Medulla oblongata (tissue), 1 donor: ENCODE measurements around the gene ALKBH5.

Experiments used
- DNase-seq: peaks from one replicate; pipeline ENCODE4 v3.0.0-alpha.2; 2015; ENCODE audit errors: extremely low spot score

ALKBH5 gene

DNA sequence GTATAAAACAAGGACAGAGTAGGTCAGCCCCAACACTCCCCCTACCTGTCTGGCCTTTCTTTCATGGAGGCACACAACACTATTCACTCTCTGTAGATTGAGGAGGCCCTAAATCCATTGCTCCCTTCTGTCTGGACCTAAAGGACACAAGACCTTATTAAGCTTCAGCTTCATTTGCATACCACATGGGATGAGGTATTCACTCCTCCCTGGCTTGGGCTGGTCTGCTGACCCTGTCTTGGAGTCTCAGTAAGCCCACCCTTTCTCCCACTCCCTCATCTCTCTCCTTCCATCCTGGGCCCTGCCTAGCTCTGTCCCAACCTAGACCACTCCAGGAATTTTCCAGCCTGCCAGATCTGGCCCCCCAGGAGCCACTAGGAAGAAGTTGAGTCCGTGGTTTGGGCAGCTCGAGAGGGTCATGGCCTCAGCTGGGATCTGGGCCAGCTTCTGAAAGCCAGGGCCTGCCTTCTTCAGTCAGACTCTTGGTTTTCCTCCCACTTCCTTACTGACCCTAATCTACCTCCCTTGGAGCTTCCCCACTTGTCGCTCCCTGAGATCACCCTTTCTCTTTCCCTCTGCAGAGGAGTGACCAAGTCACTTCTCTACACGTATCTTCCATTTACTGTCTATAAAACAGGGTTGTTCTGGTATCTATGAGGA is 35.3 kb downstream of the ALKBH5 start:
- no peak for DNase-seq

DNA sequence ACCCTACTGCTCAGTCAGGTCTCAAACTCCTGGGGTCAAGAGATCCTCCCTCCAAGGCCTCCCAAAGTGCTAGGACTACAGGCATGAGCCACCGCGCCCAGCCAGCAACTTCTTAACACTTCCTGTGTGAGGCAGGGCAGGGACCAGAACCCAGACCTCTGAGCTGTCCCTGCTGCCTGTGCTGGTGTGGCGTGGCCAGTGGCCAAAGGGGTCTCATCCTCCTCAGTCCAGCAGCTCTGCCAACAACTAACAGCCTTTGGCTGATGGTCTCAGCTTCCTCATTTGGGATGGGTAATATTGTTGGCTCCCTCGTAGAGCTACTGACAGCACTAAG is 40.4 kb downstream of the ALKBH5 start:
- DNase-seq, result no peak

DNA sequence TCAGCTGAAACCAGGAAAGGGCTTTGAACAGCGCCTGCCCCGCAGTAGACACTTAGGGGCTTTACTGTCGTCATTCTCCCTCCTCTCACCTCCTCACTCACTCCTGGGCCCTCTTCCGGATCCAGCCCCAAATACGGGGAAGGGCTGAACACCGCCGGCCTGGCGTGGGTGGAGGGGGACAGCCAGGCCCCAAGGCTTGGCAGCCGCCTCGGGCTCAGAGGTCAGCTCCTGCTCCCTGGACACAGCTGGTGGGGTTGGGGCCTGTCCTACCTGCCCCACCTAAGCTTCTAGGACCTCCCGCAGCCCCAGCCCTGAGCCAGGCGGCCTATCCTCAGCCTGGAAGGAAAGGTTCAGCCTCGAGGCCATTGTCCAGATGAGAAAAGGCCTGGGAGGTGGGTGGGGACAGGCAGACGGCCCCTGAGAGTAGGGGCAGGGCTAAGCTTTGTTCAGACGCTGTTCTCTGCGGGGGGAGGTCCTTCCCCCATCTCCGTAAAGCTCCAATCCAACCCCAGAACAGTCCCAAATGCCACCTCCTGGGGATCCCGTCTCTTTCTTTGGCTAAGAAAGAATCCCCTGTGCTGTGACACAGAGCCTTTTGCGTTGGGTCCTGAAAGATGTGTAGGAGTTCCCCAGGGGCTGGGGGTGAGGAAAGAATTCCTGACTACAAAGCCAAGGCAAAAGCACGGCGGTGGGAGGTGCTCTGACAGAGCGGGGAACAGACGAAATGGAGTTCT is 40.9 kb downstream of the ALKBH5 start:
- DNase-seq, result no peak

DNA sequence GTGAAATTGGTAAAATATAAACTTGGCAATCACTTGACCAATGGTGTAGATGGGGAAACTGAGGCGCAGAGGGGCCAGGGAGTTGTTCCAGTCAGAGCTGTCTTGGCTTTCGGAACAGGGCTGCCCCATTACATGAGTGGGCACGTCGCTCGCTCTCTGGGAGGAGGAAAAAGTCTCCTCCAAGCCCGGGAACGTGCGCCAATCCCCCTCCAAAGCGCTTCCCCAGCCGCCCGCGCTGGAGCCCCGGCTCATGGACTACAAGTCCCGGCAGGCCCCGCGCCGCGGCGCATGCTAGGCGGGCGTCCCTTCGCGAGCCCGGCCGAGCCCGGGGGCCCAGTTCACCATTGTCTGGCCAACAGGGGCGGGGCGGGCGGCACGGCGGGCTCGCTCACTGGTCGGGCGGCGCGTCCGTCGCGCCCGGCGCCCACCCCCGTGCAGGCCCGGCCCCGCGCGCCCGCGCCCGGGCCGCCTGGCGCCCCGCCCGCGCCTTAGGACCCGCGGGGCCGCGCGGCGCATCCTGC is 41.6 kb downstream of the ALKBH5 start, which contains the start of gene LLGL1:
Gene LLGL1 (plus strand): TSS at position 515 of the 521 bp plus-strand sequence. CDS start 48 bp downstream, outside the sequence.
- DNase-seq, result peak; percentile 97

DNA sequence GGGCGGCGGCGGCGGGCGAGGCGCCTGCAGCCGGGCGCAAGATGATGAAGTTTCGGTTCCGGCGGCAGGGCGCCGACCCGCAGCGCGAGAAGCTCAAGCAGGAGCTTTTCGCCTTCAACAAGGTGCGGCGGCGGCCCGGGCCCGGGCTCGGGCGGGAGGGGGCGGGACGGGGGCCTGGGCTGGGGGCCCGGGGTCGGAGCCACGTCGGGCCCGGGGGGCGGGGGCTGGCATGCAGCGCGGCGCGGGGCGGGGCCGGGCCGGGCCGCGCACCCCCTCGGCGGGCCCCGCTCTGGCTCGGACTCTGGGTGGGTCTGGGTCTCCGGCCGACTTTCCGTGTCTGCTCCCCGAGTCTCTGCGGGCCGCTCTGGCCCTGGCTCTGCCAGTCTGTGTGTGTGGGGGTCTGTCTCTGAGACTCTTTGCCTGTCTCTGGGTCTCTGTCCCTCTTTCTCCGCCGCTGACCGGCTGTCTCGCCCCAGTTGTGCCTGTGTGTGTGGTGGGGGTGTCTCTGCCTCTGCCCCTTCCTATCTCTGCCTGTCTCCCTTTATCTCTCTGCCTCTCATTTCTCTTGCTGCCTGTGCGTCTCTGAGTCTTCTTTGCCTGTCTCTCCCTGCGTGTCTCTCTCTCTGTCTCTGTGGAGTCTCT is 42.1 kb downstream of the ALKBH5 start:
- DNase-seq, result no peak

DNA sequence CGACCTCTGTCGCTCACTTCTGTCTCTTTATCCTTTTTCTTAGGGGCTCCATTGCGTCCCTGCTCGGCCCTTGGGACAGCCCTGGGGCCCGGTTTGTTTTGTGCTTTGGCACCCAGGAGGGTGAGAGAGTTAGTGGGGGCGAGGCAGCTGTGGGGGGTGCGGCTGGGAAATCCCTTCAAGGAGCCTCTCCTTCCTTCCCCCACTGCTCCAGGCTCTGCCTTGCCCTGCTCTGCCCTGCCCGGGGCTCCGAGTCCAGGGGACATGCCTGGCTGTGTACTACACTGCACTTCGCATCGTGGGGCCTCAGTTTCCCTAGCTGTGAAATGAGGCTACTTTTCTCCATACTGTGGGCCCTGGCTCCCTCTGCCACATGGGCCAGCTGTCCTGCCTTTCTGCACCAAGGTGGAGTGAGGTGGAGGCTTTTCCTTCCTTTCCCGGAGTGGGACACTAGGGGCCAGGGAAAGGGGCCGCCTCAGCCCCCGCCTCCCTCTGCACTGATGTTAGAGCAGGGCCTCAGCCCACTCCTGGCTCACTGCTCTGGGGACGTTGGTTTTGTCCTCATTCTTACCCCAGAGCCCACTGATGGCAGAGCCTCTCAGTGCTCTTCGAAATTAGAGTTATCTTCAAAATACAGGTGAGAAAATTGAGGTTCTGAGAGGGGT is 42.8 kb downstream of the ALKBH5 start:
- no peak for DNase-seq

DNA sequence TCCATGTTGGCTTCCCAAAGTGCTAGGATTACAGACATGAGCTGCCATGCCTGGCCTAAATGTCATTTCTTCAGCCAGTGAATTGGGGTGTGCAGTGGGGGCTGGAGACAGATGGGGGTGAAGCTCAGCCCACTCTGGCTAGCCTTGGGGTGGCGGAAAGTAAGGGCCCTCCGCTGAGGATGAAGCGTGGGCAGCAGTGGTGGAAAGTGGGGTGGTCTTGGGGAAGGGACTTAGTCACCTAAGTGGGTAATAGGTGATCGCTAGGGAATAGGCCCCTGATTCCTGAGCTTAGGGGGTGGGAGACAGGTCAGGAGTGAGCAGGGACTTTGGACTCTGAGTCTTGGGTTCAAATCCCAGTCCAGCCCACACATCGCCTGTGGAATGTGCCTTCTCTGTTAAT is 44.0 kb downstream of the ALKBH5 start:
- DNase-seq, result no peak

DNA sequence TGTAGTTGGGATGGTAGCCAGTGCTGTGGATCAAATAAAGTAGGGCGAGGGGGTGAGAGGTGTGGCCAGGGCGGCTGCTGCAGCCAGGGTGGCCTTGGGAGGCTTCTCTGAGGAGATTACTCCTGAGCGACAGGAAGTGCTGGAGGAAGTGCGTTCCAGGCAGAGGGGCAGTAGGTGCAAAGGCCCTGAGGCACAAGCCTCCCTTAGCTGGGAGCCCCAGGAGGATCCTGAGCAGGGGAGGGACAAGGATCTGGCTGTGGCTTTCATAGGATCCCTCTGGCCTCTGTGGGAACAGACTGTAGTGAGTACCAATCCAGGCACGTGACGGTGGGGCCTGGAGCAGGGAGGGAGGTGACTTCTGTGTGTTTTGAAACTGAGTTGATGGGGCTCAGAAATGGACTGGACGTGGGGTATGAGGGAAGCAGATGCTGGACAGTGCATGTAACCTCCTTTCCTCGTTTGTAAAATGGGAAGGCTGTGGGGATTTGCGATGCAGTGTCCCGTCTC is 44.6 kb downstream of the ALKBH5 start:
- DNase-seq, result peak; percentile 36

DNA sequence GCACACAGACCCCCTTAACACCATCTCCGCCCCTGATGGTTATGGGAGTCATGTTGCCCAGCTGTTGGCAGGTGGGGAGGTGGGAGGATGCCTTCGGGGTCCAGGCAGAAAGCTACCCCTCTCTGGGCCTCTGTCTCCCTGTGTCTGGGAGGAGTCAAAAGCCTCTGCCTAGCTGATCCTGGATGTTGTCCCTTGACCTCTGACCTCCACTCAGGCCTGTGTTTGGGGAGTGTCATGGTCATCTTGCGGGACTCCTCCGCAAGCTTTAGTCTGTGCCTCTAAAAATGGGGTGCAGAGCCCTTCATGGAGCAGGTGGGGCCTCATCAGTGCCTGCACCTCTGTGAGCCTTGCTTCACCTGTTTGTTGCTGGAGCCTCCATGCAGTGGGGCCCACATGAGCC is 45.6 kb downstream of the ALKBH5 start:
- DNase-seq, result no peak

DNA sequence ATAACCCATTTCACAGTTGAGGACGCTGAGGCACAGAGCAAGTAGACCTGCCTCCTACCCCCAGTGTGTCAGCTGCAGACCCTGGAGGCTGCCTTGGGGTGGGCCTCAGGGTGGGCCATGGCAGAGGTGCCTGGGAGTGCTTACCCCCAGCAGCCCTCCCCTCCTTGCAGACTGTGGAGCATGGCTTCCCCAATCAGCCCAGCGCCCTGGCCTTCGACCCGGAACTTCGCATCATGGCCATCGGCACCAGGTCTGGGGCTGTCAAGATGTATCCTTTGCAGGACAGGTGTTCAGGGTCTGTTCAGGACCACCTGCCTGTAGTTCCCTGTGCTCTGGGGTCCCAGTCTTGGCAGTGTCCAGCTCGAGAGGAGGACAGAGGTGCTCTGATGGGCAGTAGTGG is 46.1 kb downstream of the ALKBH5 start:
- no peak for DNase-seq

DNA sequence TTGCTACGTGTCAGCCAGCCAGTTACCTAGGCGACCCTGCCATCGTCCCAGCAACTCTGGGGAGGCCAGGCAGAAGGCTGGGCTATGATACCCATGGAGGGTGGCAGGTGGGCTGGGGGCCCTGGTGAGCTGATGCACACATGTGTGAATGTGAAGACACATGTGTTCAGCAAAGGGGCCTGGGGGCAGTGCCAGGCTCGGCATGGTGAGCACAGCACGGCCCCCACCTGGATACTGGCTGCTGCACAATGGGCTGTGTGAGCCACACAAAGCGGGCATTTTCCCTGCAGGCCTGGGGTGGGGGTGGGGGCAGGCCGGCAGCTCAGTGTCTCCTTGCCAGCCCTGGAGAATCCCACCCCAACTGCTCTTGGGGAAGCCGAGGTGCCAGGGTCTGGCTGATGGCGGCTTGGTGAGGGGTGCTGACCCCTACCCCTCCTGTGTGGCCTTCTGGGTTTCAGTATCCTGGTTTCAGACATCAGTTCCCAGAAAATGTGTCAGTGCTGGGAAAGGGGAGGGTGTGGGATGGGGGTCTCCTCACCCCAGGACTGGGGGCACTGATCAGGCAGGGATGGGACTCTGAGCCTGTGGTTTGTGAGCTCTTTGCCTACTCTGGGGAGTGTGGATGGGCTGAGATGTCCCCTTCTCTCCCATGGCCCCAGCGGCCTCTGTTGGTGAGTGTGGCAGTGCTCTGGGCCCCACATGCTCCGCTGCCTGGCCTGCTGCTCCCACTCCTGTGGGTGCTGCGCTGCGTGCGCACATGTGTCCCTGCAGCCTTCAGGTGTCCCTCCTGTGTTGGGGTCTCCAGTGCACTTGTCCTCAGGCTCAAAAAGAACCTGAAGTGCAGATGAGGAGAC is 46.9 kb downstream of the ALKBH5 start:
- peak; percentile 86 for DNase-seq

DNA sequence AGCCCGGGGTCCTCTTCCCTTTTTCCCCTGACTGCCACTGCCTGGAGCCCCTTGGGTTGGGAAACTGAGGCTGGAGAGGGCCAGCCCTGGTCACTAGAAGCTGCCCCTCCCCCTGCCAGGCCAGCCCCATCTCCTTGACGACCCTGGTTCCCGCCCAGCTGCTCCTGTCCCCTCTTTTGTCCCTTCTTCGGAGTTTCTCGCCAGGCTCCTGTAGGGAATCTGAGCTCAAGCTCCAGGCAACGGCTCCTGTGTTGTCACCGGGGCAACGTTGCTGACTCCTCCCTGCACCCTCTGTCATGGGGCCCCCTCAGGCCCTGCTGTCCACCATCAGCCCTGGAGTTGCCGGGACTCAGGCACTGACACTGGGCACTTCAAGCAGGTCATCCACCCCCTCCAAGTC is 47.5 kb downstream of the ALKBH5 start:
- DNase-seq, result peak; percentile 68

DNA sequence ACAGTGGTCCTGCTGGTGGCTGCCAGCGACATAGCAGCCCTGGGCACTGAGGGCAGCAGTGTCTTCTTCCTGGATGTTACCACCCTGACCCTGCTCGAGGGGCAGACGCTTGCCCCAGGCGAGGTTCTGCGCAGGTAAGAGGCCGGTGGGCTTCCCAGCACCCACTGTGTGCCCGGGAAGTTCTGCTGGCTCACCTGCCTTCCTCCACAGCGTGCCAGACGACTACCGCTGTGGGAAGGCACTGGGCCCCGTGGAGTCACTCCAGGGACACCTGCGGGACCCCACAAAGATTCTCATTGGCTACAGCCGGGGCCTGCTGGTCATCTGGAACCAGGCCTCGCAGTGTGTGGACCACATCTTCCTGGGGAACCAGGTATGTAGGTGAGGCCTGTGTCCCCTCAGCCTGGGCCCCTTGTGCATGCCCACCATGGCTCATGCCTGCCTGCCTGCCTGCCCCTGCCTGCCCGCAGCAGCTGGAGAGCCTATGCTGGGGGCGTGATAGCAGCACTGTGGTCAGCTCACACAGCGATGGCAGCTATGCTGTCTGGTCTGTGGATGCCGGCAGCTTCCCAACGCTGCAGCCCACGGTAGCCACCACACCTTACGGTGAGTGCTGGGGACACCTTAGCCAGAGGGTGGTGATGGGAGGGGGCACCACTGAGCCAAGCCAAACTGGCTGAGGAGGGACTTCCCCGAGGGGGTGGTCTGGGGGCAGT is 50.3 kb downstream of the ALKBH5 start:
- no peak for DNase-seq

DNA sequence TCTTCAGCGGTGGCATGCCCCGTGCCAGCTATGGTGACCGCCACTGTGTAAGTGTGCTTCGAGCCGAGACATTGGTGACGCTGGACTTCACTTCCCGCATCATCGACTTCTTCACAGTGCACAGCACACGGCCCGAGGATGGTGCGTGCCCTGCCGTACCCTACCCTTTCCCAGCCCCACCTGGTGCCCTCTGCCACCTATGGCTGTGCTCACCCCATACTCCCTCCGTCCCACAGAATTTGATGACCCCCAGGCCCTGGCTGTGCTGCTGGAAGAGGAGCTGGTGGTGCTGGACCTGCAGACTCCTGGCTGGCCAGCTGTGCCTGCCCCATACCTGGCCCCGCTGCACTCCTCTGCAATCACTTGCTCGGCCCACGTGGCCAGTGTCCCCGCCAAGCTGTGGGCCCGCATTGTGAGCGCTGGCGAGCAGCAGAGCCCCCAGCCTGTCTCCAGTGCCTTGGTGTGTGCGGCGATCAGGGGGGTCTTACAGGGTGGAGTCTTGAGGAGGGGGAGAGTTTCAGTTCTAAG is 51.3 kb downstream of the ALKBH5 start:
- DNase-seq, result no peak

DNA sequence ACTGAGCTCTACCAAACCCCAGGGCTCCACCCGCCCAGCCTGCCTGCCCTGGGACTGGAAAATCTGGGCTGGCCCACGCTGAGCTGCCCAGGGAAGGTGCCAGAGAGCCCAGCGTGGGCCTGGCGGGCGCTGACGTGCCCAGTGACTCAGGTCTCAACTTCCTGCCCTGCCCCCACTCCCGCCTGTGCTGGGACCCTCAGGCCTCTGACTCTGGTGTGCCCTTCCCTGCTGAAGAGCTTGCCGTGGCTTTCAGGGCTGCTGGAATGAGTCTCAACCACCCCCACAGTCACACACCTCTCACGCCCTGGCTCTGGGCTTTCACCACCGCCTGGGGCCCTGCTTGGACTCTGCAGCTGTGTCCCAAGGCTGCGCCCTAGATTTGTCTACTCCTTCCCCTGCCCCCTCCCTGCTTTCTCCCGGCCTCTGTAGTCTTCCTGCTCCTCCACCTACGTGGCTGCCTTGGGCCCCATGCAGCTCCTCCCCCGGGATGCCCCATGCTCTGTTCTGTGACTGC is 52.2 kb downstream of the ALKBH5 start:
- no peak for DNase-seq

DNA sequence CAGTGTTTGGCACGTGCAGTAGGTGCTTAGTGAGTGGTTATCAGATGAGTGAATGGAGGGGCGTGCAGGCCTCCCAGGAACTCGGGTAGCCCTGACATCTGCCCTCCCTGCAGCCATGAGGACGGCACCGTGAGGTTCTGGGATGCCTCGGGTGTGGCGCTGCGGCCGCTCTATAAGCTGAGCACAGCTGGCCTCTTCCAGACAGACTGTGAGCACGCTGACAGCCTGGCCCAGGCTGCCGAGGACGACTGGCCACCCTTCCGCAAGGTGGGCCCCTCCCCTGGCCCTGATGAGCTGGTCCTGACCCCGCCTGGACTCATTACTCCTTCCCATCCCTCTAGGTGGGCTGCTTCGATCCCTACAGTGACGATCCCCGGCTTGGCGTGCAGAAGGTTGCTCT is 52.9 kb downstream of the ALKBH5 start:
- DNase-seq, result no peak

DNA sequence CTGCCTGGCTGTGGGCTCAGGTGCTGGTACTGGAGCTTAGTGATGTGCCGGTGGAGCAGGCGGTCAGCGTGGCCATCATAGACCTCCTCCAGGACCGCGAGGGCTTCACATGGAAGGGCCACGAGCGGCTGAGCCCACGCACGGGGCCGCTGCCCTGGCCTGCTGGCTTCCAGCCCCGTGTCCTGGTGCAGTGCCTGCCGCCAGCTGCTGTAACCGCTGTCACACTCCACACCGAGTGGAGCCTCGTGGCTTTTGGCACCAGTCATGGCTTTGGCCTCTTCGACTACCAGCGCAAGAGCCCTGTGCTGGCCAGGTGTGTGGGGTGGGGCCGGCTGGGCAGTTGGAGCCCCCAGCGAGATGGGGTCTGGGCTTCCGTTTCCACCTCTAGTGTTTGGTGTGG is 53.8 kb downstream of the ALKBH5 start:
- no peak for DNase-seq

DNA sequence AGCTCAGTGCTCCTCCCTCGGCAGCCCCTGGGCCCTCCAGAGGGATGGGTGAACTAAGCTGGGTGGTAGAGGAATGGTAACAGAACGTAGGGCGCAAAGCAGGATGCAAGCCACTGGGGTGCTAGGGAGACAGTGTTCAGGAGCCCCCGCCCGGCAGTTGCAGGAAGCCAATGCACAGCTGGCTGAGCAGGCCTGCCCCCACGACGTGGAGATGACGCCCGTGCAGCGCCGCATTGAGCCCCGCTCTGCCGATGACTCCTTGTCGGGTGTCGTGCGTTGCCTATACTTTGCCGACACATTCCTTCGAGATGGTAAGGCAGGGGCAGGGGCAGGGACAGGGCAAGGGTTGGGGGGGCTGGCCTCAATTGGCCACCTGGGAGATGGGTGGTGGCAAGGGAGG is 54.7 kb downstream of the ALKBH5 start:
- DNase-seq, result no peak

DNA sequence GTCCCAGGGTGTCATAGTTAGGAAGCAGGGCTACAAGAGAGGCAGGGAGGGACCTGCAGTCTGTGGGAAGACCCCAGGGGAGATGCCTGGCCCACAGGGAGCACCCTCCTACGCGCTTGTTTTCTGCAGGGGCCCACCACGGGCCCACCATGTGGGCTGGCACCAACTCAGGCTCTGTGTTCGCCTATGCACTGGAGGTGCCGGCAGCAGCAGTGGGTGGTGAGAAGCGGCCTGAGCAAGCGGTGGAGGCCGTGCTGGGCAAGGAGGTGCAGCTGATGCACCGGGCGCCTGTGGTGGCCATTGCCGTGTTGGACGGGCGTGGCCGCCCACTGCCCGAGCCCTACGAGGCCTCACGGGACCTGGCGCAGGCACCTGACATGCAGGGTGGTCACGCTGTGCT is 56.8 kb downstream of the ALKBH5 start:
- DNase-seq, result no peak

DNA sequence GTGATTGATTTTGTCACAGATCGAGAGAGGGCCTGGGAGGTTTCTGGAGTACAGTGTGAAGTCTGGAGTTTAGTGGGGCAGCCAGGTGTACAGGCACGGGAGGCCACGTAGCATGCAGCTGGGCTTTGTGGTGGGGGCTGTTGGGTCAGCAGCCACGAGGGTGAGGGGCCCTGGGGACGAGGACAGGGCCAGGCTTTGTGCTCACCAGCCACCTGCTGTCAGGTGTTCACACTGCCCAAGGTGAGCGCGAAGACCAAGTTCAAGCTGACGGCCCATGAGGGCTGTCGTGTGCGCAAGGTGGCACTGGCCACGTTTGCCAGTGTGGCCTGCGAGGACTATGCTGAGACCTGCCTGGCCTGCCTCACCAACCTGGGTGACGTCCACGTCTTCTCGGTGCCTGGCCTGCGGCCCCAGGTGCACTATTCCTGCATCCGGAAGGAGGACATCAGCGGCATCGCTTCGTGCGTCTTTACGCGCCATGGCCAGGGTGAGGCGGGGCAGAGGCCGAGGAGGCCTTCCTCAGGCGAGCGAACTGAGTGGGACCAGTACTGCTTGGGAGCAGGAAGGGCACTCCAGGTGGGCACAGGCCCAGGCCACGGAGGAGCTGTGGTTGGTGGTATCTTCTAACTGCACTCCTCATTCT is 57.7 kb downstream of the ALKBH5 start:
- no peak for DNase-seq
